ENCODE data around the gene NFRKB. TPM values are rescaled to one million over a fixed set of nuclear protein-coding genes. Genes with fewer than 3 reads are reported as not detected.

Gene NFRKB
- total and polyA plus RNA-seq, 2 of the 8 experiments (the other 6 are each of a cell fraction or from before 2014, with no cell fraction given): 17.0 to 31.0 TPM

DNA sequence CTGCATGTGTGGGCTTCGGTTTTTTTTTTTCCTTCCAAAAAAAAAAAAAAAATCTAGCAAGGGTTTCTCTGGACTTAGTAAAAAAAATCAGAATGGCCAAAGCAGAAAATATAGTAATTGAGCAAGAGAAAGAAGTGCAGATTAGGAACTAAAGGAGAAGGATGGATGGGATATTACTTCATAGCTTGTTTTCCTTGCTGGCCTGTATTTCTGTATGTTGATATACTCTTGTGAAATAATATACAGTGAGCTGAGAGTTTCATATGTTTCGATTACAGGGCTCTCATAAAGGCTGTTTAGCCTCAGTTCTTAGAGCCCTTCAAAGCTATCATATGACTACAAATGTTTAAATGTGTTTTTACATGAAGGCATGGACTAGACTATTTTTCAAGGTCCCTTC lies 34.3 kb upstream of the NFRKB start:
- H2BK20ac ChIP-seq (ENCODE audit: low read length): no peak overlapping the region
- H4K20me1 ChIP-seq (replicated peaks in 1 of 2; ENCODE audit: control insufficient read depth in 1 of 2, insufficient read depth in 2 of 2, low read length in 2 of 2): no peaks in the 10 kb centered on the region
- H3K23ac ChIP-seq (ENCODE audit: insufficient read length): no peak overlapping the region
- no peaks in the 10 kb centered on the region for H3K27me3 ChIP-seq (replicated peaks in 1 of 4; ENCODE audit: control insufficient read depth in 3 of 4, extremely low read depth in 1 of 4, insufficient read depth in 3 of 4, low read length in 3 of 4)
- POLR2A ChIA-PET (ENCODE audit: partially characterized antibody): no interaction called here
- H3K79me1 ChIP-seq (ENCODE audit: low read depth, low read length): no peaks in the 10 kb centered on the region
- H4K91ac ChIP-seq (replicated peaks; ENCODE audit: insufficient read length, low read length): no peak overlapping the region
- H3K9ac ChIP-seq (replicated peaks in 1 of 4; ENCODE audit: extremely low read depth in 1 of 4, low read depth in 3 of 4, low read length in 3 of 4): no peak overlapping the region
- CTCF ChIA-PET (ENCODE audit: partially characterized antibody): interaction anchor here (1.1 to 1.2 kb wide), 3 partner anchors 48 to 202 kb away, joined by 3 to 5 read pairs (median 5); no protein-coding TSS in a partner anchor
- H4K8ac ChIP-seq (ENCODE audit: extremely low read depth, insufficient read depth, low read length): no peak overlapping the region
- H2BK5ac ChIP-seq (ENCODE audit: low read depth, low read length): no peak overlapping the region
- no peak overlapping the region for H3K4ac ChIP-seq (replicated peaks; ENCODE audit: insufficient read length, low read depth, low read length)
- peaks cover 0 to 17% (median 10%) of the 10 kb centered on the region in 4 experiments; a peak in 5 of 8 replicates for H3K36me3 ChIP-seq (ENCODE audit: control insufficient read depth in 2 of 4, insufficient read depth in 4 of 4, low read length in 3 of 4)
- TF ChIP-seq BRCA1 (IDR thresholded peaks at IDR 0.05; ENCODE audit: low read depth, low read length): no peak
- no peak for TF ChIP-seq KDM4A (IDR thresholded peaks at IDR 0.05; ENCODE audit: low read depth, low read length, severe bottlenecking)
- no peak for TF ChIP-seq RAD21 (IDR thresholded peaks at IDR 0.05 in 1 of 2, conservative IDR thresholded peaks at IDR 0.05 in 1 of 2; ENCODE audit: low read depth in 2 of 2, low read length in 2 of 2)
- no peak for TF ChIP-seq TCF12 (IDR thresholded peaks at IDR 0.05; ENCODE audit: low read depth, low read length)
- no peak for TF ChIP-seq RXRA (IDR thresholded peaks at IDR 0.05; ENCODE audit: insufficient read depth, low read depth, low read length)
- TF ChIP-seq FOSL1 (IDR thresholded peaks at IDR 0.05; ENCODE audit: insufficient read depth, low read depth, low read length): no peak
- TF ChIP-seq, protein P1, sequence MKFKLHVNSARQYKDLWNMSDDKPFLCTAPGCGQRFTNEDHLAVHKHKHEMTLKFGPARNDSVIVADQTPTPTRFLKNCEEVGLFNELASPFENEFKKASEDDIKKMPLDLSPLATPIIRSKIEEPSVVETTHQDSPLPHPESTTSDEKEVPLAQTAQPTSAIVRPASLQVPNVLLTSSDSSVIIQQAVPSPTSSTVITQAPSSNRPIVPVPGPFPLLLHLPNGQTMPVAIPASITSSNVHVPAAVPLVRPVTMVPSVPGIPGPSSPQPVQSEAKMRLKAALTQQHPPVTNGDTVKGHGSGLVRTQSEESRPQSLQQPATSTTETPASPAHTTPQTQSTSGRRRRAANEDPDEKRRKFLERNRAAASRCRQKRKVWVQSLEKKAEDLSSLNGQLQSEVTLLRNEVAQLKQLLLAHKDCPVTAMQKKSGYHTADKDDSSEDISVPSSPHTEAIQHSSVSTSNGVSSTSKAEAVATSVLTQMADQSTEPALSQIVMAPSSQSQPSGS (IDR thresholded peaks at IDR 0.05; ENCODE audit: low read length): no peak
- no peak for TF ChIP-seq SP2 (IDR thresholded peaks at IDR 0.05; ENCODE audit: low read length)
- TF ChIP-seq NANOG (IDR thresholded peaks at IDR 0.05; ENCODE audit: insufficient read depth, low read depth, low read length, poor library complexity, severe bottlenecking): no peak
- no peak for TF ChIP-seq SIRT6 (IDR thresholded peaks at IDR 0.05; ENCODE audit: low read length)
- no peak for TF ChIP-seq SIN3A (conservative IDR thresholded peaks at IDR 0.05 in 1 of 2, IDR thresholded peaks at IDR 0.05 in 1 of 2; ENCODE audit: low read depth in 1 of 2, low read length in 2 of 2)
- no peak for TF ChIP-seq CBX8 (IDR thresholded peaks at IDR 0.05; ENCODE audit: borderline replicate concordance, low read depth, low read length)
- no peaks in the 10 kb centered on the region for H3K79me2 ChIP-seq (ENCODE audit: control insufficient read depth in 1 of 2, insufficient read depth in 2 of 2, low read length in 2 of 2)
- H3K4me1 ChIP-seq (replicated peaks in 1 of 4; ENCODE audit: control insufficient read depth in 3 of 4, insufficient read depth in 4 of 4, low read length in 3 of 4): peaks cover 0 to 4% (median 2%) of the 10 kb centered on the region in 4 experiments; a peak in 2 of 7 replicates
- H3K56ac ChIP-seq (replicated peaks; ENCODE audit: insufficient read length, low read depth, low read length): no peak overlapping the region
- H2BK15ac ChIP-seq (ENCODE audit: low read length): no peak overlapping the region
- no peak overlapping the region for H3K14ac ChIP-seq (ENCODE audit: insufficient read length)
- H3K4me2 ChIP-seq (ENCODE audit: insufficient read depth in 1 of 2, low read depth in 2 of 2, low read length in 2 of 2): no peak overlapping the region
- no peak for DNase-seq (ENCODE audit: low read depth in 1 of 2, low spot score in 2 of 2)
- H2AFZ ChIP-seq (ENCODE audit: low read length): no peak overlapping the region
- H3K18ac ChIP-seq (ENCODE audit: extremely low read depth, low read length): no peak overlapping the region
- H2BK120ac ChIP-seq (replicated peaks; ENCODE audit: low read depth, low read length): no peak overlapping the region
- H2AK5ac ChIP-seq (ENCODE audit: low read depth, low read length): no peak overlapping the region
- H2BK12ac ChIP-seq (ENCODE audit: low read depth, low read length): no peak overlapping the region
- H3K23me2 ChIP-seq (ENCODE audit: low read depth, low read length): no peaks in the 10 kb centered on the region
- WGBS, 2 experiments (ENCODE audit: extremely low coverage in 1 of 2, insufficient coverage in 1 of 2, insufficient read length in 1 of 2, insufficient replicate concordance in 2 of 2, low coverage in 1 of 2, low lambda C conversion rate in 2 of 2, missing lambda C conversion rate in 1 of 2): 91% methylated on average over 2 of the region's 2 CpGs; no CpG with 5 or more reads in 1 of the 2 experiments
- FAIRE-seq: no peak
- H4K5ac ChIP-seq (ENCODE audit: insufficient read length, low read depth, low read length): no peak overlapping the region
- no peaks in the 10 kb centered on the region for H3K9me3 ChIP-seq (ENCODE audit: insufficient read depth in 2 of 2, low read depth in 1 of 2, low read length in 1 of 2)
- no peak overlapping the region for H3K27ac ChIP-seq (ENCODE audit: low read depth, low read length)
- no peak overlapping the region for H3K4me3 ChIP-seq (ENCODE audit: extremely low read depth in 1 of 4, insufficient read depth in 2 of 4, low read depth in 3 of 4, low read length in 4 of 4)
